HG03565 (cell line): Measurements from ENCODE around the gene ZNF426.
"Not testable (repeated sequence)": the region's sequence is repeated elsewhere in the genome, so short reads cannot be mapped to it uniquely, and the experiment has no call there.

ENCODE experiments used
- ATAC-seq: cut with Tn5 transposase; IDR thresholded peaks from one replicate; pipeline ENCODE4 v1.9.1; 2021; ENCODE audit warnings: mild to moderate bottlenecking, moderate library complexity; ENCODE audit not compliant: unreplicated experiment

Gene ZNF426

GRCh38 chr19:9538183-9539058 is at the start of gene ZNF426:
Gene ZNF426 (minus strand): TSS chr19:9538645. CDS start chr19:9536232, 2,413 bp downstream.
- peak; percentile 59 for ATAC-seq

DNA sequence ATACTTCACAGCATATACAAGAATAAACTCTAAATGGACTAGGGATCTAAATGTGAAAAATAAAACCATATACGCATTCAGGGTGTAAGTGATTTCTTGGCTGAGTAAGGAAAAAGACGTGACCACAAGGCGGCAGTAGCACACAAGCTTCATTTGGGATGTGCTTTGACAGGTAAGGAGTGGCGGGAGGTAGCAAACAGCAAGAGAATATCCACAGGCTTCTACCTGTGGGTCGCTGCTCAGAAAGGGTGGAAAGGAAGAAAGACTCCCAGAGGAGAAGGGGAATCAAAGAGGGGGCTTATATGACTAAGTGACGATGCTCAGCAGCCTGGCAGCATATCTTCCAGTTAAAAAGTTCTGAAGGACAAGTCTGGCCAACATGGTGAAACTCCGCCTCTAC is 48.3 kb upstream of the ZNF426 start:
- no peak for ATAC-seq

- ATAC-seq: peak; percentile 81
Measured at GRCh38 chr19:9584073-9584833, 45.8 kb upstream of the ZNF426 start, which contains the start of gene ZNF121. Gene ZNF121 (minus strand): TSS chr19:9584504. CDS start chr19:9568097, 16,407 bp downstream.

DNA sequence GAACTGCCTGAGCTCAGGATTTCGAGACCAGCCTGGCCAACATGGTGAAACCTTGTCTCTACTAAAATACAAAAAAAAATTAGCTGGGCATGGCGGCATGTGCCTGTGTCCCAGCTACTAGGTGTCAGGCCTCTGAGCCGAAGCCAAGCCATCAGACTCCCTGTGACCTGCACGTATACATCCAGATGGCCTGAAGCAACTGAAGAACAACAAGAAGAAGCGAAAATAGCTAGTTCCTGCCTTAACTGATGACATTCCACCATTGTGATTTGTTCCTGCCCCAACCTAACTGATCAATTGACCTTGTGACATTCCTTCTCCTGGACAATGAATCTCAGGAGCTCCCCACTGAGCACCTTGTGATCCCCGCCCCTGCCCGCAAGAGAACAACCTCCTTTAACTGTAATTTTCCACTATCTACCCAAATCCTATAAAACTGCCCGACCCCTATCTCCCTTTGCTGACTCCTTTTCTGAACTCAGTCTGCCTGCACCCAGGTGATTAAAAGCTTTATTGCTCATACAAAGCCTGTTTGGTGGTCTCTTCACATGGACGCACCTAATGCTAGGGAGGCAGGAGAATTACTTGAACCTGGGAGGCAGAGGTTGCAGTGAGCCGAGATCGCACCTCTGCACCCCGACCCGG is 43.8 kb upstream of the ZNF426 start:
- not testable (repeated sequence) for ATAC-seq

GRCh38 chr19:9580728-9581127 is 42.3 kb upstream of the ZNF426 start:
- no peak for ATAC-seq

DNA sequence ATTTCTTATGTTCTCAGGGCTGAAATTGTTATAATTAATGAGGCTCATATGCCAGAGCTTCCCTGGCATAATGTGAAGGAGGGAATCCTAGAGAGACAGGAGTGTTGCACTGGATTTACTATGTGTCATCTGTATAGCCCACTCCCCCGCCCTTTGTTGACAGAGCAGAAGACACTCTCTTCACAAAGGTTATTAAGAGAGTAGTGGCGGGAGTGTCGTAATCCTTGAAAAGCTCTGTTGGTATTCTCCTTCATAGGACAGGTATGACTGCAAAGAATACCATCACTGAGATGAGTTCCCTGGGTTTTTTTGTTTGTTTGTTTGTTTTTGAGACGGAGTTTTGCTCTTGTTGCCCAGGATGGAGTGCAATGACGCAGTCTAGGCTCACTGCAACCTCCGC is 31.8 kb upstream of the ZNF426 start:
- no peak for ATAC-seq

DNA sequence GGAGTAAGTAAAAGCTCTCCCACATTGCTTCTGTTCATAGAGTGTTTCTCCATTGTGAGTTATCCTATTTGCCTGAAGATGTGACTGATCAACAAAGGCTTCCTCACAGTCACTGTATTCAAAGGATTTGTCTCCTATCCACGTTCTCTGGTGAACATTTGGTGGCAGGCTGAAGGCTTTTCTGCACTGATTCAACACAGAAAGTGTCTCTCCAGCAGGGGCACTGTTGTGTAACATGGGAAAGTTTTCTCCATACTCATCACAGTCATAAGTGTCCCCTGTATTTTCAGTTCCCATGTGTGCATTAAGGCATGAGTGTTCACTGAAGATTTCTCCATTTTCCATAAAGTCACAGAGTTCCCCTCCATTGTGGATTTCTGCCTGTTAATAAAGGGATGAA is 28.3 kb upstream of the ZNF426 start:
- no peak for ATAC-seq

GRCh38 chr19:9565900-9566705 is 27.7 kb upstream of the ZNF426 start:
- ATAC-seq: no peak

DNA sequence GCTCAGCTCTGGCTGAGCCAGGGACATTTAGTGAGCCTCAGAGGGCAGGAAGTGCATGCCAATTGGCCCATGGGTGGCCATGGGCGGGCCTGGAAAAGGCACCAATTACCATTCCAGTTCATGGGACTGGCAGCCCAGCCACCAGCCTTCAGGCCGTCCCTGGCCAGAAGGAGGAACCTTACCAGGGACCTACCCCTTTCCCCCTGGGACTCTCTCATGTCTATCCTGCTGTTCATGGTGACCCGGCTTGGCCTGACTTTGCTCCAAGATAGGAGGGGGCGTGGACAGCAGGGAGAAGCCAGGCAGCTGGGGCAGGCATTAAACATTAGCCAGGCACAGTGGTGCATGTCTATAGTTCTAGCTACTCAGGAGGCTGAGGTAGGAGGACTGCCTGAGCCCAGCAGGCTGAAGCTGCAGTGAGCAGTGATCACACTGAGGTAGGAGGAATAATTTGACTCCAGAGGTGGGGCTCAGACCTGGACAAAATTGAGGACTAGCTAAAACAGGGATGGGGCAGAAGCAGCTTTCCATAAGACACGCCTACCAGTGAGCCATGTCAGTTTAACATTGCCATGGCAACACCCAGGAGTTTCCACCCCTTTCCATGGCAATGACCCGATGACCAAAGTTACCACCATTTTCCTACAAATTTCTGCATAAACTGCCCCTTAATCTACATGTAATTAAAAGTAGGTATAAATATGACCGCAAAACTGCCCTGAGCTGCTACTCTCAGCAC is 14.3 kb upstream of the ZNF426 start:
- no peak for ATAC-seq

DNA sequence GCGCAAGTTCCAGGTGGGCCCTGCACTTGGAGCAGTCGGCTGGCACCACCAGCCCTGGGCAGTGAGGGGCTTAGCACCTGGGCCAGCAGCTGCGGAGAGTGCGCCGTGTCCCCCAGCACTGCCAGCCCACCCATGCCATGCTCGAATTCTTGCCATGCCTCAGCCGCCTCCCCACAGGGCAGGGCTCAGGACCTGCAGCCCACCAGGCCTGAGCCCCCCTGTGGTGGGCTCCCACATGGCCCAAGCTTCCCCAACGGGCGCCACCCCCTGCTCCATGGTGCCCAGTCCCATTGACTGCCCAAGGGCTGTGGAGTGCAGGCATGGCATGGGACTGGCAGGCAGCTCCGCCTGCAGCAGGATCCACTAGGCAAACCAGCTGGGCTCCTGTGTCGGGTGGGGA is 9.4 kb upstream of the ZNF426 start:
- ATAC-seq: no peak

DNA sequence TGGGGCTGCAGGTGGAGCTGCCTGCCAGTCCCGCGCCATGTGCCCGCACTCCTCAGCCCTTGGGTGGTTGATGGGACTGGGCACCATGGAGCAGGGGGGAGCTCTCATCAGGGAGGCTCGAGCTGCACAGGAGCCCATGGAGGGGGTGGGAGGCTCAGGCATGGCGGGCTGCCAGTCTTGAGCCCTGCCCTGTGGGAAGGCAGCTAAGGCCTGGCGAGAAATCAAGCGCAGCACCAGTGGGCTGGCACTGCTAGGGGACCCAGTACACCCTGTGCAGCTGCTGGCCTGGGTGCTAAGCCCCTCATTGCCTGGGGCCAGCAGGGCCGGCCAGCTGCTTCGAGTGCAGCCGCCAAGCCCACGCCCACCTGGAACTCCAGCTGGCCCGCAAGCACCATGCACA is 2.8 kb upstream of the ZNF426 start:
- not testable (repeated sequence) for ATAC-seq

DNA sequence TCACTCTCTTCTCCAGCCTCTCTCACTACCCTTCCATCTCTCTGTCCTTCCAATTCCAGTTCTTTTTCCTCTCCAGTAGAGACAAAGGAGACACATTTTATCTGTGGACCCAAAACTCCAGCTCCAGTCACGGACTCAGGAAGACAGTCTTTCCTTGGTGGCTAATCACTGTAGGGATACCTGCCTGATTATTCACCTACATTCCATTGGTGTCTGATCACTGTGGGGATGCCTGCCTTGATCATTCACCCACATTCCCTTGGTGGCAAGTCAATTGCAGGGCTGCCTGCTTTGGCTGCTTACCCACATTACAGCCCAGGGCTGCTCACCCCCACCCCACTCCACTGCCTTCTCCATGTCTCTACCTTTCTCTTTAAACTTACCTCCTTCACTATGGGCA is 1.5 kb upstream of the ZNF426 start:
- not testable (repeated sequence) for ATAC-seq

DNA sequence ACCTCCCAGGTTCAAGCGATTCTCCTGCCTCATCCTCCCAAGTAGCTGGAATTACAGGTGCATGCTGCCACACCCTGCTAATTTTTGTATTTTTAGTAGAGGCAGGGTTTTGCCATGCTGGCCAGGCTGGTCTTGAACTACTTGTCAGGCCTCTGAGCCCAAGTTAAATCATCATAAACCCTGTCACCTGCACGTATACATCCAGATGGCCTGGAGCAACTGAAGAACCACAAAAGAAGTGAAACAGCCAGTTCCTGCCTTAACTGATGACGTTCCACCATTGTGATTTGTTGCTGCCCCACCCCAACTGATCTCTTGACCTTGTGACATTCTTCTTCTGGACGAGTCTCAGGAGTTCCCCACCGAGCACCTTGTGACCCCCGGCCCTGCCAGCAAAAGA is 756 bp upstream of the ZNF426 start:
- ATAC-seq: not testable (repeated sequence)

GRCh38 chr19:9535934-9536333 is 2.5 kb downstream of the ZNF426 start:
- ATAC-seq: no peak

GRCh38 chr19:9531933-9532332 is 6.5 kb downstream of the ZNF426 start:
- ATAC-seq: no peak

DNA sequence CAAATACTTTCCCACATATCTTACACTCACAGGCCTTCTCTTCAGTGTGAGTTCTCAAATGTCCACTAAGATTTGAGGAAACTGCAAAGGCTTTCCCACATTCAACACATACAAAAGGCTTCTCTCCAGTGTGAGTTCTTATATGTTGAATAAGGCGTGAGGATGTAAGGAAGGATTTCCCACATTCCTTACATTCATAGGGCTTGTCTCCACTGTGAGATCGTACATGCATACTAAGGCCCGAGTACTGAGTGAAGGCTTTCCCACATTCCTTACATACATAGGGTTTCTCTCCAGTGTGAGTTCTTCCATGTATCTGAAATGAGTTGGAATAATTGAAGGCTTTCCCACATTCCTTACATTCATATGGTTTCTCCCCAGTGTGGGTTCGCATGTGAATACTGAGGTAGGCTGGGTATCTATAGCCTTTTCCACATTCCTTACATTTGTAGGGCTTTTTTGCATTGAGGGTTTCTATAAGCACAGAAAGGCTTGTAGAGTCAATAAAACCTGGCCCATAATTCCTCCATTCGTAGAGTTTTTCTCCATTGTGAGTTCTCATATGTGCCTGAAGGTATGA is 9.6 kb downstream of the ZNF426 start:
- no peak for ATAC-seq

DNA sequence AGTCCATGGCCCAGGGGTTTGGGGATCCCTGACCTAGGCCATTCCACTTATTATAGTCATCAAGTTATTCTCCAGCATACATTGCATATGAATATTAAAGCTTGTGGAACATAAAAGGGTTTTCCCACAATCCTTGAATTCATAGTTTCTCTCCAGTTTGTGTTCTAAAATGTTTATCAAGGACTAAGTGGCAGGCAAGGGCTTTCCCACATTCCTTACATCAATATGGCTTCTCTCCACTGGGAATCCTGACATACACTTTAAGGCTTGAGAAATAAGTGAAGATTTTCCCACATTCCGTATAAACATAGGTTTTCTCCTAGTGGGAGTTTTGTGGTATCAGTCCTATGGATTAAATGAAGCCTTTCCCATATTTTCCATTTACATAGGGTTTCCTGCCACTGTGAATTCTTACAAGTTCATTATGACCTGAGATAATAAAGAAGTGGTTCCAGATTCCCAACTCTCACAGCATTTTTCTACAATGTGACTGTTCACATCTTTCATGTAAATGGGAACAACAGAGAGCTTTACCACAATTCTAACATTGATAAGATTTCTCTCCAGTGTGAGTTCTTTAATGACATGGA is 14.5 kb downstream of the ZNF426 start:
- ATAC-seq: no peak

DNA sequence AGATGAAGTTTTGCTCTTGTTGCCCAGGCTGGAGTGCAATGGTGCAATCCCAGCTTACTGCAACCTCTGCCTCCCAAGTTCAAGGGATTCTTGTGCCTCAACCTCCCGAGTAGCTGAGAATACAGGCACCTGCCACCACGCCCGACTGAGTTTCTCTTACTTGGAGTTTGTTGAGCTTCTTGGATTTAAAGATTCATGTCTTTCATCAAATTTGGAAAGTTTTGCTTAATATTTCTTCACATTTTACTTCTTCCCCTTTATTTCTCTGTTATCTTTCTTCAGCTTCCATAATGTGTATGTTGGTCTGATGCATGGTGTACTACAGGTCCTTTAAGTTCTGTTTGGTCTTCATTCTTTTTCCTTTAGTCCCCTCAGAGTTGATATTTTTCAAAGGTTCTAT is 31.2 kb downstream of the ZNF426 start:
- no peak for ATAC-seq

GRCh38 chr19:9500796-9501195 is 37.6 kb downstream of the ZNF426 start:
- no peak for ATAC-seq
